Mammary epithelial cell (primary cell): ENCODE data around the gene FAM118B.

Source experiments
- CTCF ChIP-seq, 2 donors: IDR thresholded peaks in 1 of 2; conservative IDR thresholded peaks in 1 of 2; 2 replicates each; pipeline ENCODE4 v1.5.1; 2011 to 2012; ENCODE audit warnings: inconsistent platforms in 2 of 2, low read length in 2 of 2, mild to moderate bottlenecking in 2 of 2, control low read depth in 1 of 2, low read depth in 1 of 2; ENCODE audit not compliant: insufficient read depth in 1 of 2; ENCODE audit errors: extremely low read depth in 1 of 2
- EZH2 ChIP-seq: IDR thresholded peaks from 2 replicates; pipeline ENCODE4 v1.6.1; 2012; ENCODE audit warnings: low read length, inconsistent platforms, borderline replicate concordance

GRCh38 chr11:126163779-126164178 lies 47.8 kb upstream of the FAM118B start:
- TF ChIP-seq CTCF (conservative IDR thresholded peaks at IDR 0.05 in 1 of 2, IDR thresholded peaks at IDR 0.05 in 1 of 2; ENCODE audit: extremely low read depth in 1 of 2, insufficient read depth in 1 of 2, low read depth in 1 of 2, low read length in 2 of 2) (no peak), EZH2 (no peak)
